Measurements from ENCODE around the gene SKA1.
"Not testable (repeated sequence)": the region's sequence is repeated elsewhere in the genome, so short reads cannot be mapped to it uniquely, and the experiment has no call there.

SKA1 gene

DNA sequence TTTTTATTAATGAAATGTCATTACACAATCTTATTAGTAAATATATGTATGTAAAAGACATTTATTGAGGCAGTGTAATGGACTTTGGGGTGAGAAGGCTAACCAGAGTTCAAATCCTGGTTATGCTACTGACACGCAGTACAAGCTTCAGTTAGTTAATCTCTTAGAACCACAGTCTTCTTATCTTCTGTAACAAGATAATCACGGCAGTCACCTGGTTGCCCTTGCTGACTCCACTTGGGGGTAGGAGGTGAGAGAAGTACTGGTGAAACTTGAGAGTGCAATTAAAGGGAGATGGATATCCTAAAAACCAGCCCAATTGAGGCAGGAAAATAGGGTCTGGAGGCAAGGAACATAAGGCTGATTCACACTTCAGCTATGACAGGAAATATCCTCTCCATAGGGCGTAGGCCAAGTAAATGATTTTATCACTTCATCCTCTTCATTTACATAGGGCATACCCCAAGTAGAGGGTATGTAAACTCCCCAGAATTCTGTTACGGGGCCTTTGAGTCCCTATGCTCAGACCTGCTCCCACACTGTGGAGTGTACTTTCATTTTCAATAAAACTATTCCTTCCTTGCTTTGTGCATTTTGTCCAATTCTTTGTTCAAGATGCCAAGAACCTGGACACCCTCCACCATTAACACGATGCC, 21.3 kb downstream of the SKA1 start:
- no peak for DNase-seq

- no peak for DNase-seq
Measured at GRCh38 chr18:50397023-50397422, 22.2 kb downstream of the SKA1 start.

DNA sequence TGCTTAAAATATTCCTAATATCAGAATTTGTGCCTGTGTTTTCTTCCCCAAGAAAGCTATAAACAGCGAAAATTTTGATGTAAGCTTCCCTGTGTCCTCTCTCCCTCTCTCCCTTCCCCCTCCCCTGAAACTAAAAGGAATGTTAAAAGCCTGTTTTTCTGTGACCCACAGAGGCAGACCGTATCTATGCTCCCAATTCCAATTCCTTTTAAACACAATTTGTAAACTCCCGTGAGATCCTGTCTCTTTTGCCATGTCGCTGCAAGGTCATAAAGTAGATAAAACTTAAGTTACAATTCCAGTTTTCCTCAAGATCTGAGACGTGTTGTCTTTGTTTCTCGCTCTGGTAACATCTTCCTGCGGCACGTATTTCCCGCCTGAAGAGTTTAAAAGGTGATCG, 23.3 kb downstream of the SKA1 start:
- no peak for DNase-seq

DNA sequence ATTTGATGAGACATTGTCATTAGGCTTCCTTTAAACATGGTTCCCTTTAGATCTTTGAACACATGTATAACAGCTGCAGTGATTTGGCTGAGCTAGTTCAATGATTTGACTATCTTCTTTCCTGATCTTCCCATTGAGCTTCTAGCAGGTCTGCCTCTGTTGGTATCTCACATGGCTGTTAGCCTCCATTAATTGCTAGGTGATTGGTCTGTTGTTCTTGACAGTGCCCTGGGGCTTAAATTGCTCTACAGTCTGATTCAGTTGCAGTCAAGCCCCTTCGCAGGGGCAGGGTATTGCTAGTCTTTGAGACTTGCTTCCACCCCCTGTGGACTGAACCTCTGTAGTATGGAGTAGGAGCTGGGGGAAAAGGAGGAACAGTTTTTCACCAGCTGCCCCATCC, 24.1 kb downstream of the SKA1 start:
- peak in 1 of 3 experiments; percentile 26 for DNase-seq

- no peak for DNase-seq
Measured at GRCh38 chr18:50399582-50399981, 24.7 kb downstream of the SKA1 start.

- DNase-seq, result not testable (repeated sequence)
Measured at GRCh38 chr18:50400438-50400837, 25.6 kb downstream of the SKA1 start.

DNA sequence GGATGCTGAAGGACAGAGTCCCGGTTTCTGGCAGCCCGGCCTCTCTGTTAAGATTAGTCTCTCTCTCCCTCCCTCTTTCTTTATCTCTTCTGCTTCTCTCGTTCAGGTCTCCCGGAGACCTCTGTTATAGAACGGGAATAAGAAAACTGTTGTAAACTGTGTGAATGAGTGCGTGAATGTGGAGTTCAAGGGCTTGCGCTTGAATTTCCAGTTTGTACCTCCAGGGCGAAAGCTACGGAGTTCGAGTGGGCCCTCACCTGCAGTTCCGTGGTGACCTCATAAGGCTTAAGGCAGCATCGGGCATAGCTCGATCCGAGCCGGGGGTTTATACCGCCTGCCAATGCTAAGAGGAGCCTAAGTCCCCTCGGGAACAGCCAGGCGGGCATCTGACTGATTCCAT, 26.4 kb downstream of the SKA1 start:
- peak in 1 of 3 experiments; percentile 32 for DNase-seq

GRCh38 chr18:50401888-50402287, 27.0 kb downstream of the SKA1 start:
- peak; percentile 31 to 79 (median 66) for DNase-seq

- peak; percentile 31 to 72 (median 44) for DNase-seq
Measured at GRCh38 chr18:50404752-50405581, 30.1 kb downstream of the SKA1 start.

DNA sequence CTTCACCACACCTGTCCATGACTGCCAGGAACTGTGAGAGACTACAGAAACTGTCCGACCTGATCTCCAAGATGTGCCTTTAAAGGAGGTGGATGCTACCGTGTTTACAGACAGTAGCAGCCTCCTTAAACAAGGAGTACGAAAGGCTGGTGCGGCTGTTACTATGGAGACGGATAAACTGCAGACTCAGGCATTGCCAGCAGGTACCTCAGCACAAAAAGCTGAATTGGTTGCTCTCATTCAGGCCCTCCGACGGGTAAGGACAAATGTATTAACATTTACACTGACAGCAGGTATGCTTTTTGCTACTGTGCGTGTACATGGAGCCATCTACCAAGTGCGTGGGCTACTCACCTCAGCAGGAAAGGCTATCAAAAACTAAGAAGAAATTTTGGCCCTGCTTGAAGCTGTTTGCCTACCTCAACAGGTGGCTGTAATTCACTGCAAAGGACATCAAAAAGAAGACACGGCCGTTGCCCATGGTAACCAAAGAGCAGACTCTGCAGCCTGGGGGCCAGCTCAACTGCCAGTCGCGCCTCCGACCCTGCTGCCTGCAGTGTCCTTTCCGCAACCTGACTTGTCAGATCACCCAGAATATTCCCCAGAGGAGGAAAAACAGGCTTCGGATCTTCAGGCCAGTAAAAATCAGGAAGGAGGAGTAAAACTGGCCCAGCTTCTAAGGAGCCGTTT, 30.9 kb downstream of the SKA1 start:
- DNase-seq, result peak; percentile 69 to 99 (median 96)

DNA sequence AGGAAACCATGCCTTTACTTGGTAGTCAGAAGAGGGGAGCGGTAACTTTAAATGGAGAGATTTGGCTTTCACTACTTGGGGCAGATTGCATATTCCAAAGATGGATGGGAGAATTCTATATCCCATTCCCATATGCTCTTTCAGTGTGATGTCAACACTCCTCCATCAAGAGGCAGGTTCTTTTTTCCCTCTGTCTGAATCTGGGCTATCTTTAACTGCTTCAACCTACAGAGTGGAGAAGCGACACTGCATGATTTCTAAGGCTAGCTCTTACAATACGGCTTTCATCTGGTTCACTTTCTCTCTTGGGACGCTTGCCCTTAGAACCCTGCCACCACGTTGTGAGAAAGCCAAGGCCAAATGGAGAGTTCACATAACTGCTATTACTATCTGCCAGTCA, 34.4 kb downstream of the SKA1 start:
- DNase-seq, result no peak

- peak in 1 of 3 experiments; percentile 53 for DNase-seq
Measured at GRCh38 chr18:50410008-50410407, 35.2 kb downstream of the SKA1 start.

- DNase-seq, result no peak
Measured at GRCh38 chr18:50410894-50411293, 36.0 kb downstream of the SKA1 start.

DNA sequence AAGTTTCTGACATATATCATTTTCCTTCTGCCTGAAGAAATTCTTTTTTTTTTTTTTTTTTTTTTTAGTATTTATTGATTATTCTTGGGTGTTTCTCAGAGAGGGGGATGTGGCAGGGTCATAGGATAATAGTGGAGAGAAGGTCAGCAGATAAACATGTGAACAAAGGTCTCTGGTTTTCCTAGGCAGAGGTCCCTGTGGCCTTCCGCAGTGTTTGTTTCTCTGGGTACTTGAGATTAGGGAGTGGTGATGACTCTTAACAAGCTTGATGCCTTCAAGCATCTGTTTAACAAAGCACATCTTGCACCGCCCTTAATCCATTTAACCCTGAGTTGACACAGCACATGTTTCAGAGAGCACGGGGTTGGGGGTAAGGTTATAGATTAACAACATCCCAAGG, 42.0 kb downstream of the SKA1 start:
- DNase-seq, result not testable (repeated sequence)

DNA sequence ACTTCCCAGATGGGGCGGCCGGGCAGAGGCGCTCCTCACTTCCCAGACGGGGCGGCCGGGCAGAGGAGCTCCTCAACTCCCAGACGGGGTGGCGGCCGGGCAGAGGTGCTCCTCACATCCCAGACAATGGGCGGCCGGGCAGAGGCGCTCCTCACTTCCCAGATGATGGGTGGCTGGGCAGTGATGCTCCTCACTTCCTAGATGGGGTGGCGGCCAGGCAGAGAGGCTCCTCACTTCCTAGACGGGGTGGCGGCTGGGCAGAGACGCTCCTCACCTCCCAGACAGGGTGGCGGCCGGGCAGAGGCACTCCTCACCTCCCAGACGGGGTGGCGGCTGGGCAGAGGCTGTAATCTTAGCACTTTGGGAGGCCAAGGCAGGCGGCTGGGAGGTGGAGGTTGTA, 42.9 kb downstream of the SKA1 start:
- not testable (repeated sequence) for DNase-seq

GRCh38 chr18:50418650-50419049, 43.8 kb downstream of the SKA1 start:
- DNase-seq, result no peak

- DNase-seq, result no peak
Measured at GRCh38 chr18:50422286-50422898, 47.5 kb downstream of the SKA1 start.

- peak in 1 of 3 experiments; percentile 18 for DNase-seq
Measured at GRCh38 chr18:50424877-50425690, 50.2 kb downstream of the SKA1 start.

- no peak for DNase-seq
Measured at GRCh38 chr18:50427896-50428295, 53.0 kb downstream of the SKA1 start.

GRCh38 chr18:50428531-50429206, 53.8 kb downstream of the SKA1 start:
- DNase-seq, result peak in 1 of 3 experiments; percentile 35

DNA sequence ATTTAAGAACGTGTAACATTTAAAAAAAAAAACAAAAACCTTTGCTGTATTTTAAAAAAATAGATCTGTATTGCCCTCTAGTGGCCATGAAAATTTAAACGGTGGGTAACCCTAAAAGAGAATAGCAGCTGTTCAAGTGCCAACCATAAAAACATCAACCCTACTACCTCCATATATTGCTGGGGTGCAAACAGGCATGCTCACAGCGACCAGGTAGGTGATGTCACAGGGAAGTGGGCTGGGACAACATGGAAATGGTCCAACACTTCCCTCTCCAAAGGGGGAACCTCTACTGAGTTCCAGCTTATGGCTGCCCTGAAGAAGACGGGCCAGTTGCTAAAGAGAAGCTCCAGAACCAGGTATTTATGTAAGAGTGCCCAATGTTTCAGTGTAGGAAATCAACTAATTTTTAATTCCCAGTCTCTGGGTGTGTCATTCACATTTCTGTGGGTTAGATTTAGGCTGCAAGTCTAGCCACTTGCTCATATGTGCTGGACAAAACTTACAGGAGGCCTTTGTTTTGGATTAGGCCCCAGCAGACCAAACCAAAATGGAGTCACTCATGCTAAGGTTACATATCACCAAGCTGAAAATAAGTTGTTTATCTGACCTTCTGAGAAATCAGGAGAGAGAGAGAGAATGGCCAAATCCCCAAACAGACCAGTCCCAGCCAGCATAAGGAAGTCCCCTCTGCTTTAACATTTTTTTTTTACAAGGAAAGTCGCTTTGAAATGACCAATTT, 54.5 kb downstream of the SKA1 start:
- peak; percentile 46 to 80 (median 56) for DNase-seq
